ENCODE measurements around the gene LTBP1. TPM values are rescaled to one million over a fixed set of nuclear protein-coding genes. Genes with fewer than 3 reads are reported as not detected.

LTBP1 gene
- total and polyA plus RNA-seq, 10 of the 15 experiments (the other 5 are each of a cell fraction or from before 2014, with no cell fraction given), result 0.01 to 0.28 (median 0.12) TPM; not detected in 2

- H3K9me3 ChIP-seq (replicated peaks; ENCODE audit: control insufficient read depth, insufficient read depth, low read length), result no peaks in the 10 kb centered on the region
- BruUV-seq (replicated peaks), result no TSS peak
- H4K20me1 ChIP-seq (ENCODE audit: control insufficient read depth, insufficient read depth), result no peaks in the 10 kb centered on the region
- no peaks in the 10 kb centered on the region for H3K79me2 ChIP-seq (ENCODE audit: control insufficient read depth, insufficient read depth, low read length)
- no peak overlapping the region for H2AFZ ChIP-seq (ENCODE audit: control insufficient read depth, low read depth, low read length)
- no peaks in the 10 kb centered on the region for H3K27me3 ChIP-seq (replicated peaks in 1 of 2; ENCODE audit: control insufficient read depth in 2 of 2, insufficient read depth in 2 of 2, low read length in 1 of 2)
- ATAC-seq (no peak), DNase-seq (ENCODE audit: low read depth, low spot score) (no peak), FAIRE-seq (no peak)
- ChIA-PET RAD21 (ENCODE audit: unreplicated experiment) (no interaction called here), POLR2A (no interaction called here), CTCF (no interaction called here), SMC1A (ENCODE audit: uncharacterized antibody, unreplicated experiment) (no interaction called here)
- no peak overlapping the region for H3K27ac ChIP-seq (ENCODE audit: control insufficient read depth, insufficient read depth)
- no peak overlapping the region for H3K4me2 ChIP-seq (ENCODE audit: control insufficient read depth, insufficient read depth)
- H3K9ac ChIP-seq (ENCODE audit: control insufficient read depth, insufficient read depth, low read length), result no peak overlapping the region
- intact Hi-C loops (cut with micrococcal nuclease; ENCODE audit: unreplicated experiment), result no loop called here
- H3K4me3 ChIP-seq, result no peak overlapping the region
- H3K36me3 ChIP-seq (ENCODE audit: control insufficient read depth in 2 of 2, insufficient read depth in 2 of 2, low read length in 1 of 2), result no peaks in the 10 kb centered on the region
- WGBS (ENCODE audit: insufficient coverage, insufficient replicate concordance, low lambda C conversion rate, missing lambda C conversion rate), result 37% methylated on average over 3 of the region's 3 CpGs
- in situ Hi-C loops (cut with MboI), result no loop called here
- no peaks in the 10 kb centered on the region for H3K4me1 ChIP-seq (ENCODE audit: control insufficient read depth, insufficient read depth, low read length)
- TF ChIP-seq EED (IDR thresholded peaks at IDR 0.05; ENCODE audit: low read depth) (no peak), NFYA (IDR thresholded peaks at IDR 0.05; ENCODE audit: borderline replicate concordance, low read depth, low read length) (no peak), PAX8 (IDR thresholded peaks at IDR 0.05) (no peak), CBX5 (IDR thresholded peaks at IDR 0.05; ENCODE audit: low read depth) (no peak), CEBPB (IDR thresholded peaks at IDR 0.05; ENCODE audit: borderline replicate concordance in 1 of 2, low read depth in 2 of 2, low read length in 2 of 2) (no peak), KAT2A (conservative IDR thresholded peaks at IDR 0.05; ENCODE audit: control insufficient read depth, low read depth, low read length) (no peak), ZBTB11 (CRISPR knock-in tag; IDR thresholded peaks at IDR 0.05) (no peak), SRF (IDR thresholded peaks at IDR 0.05; ENCODE audit: low read depth in 2 of 2, low read length in 2 of 2) (no peak), TCF12 (IDR thresholded peaks at IDR 0.05; ENCODE audit: low read depth, low read length) (no peak), FOXK2 (IDR thresholded peaks at IDR 0.05) (no peak), E4F1 (IDR thresholded peaks at IDR 0.05; ENCODE audit: borderline replicate concordance, partially characterized antibody) (no peak), SKIL (IDR thresholded peaks at IDR 0.05; ENCODE audit: low read depth, poor library complexity, severe bottlenecking) (no peak), KLF5 (IDR thresholded peaks at IDR 0.05; ENCODE audit: partially characterized antibody) (no peak), MAX (IDR thresholded peaks at IDR 0.05; ENCODE audit: low read depth, low read length) (no peak), TBL1XR1 (IDR thresholded peaks at IDR 0.05; ENCODE audit: low read depth, low read length) (no peak), MEF2B (IDR thresholded peaks at IDR 0.05; ENCODE audit: partially characterized antibody, poor library complexity, severe bottlenecking) (no peak), RAD51 (IDR thresholded peaks at IDR 0.05) (no peak), CHD4 (IDR thresholded peaks at IDR 0.05) (no peak)
Observed at GRCh38 chr2:33064349-33064801, 117.6 kb downstream of the LTBP1 start.

All from GM12878 (cell line).